HG03196 (cell line): ENCODE measurements around the gene GRK2.
"Not testable (repeated sequence)": the region's sequence is repeated elsewhere in the genome, so short reads cannot be mapped to it uniquely, and the experiment has no call there.

Source experiments
- ATAC-seq: cut with Tn5 transposase; IDR thresholded peaks from one replicate; pipeline ENCODE4 v1.9.1; 2021; ENCODE audit not compliant: unreplicated experiment

Gene GRK2

GRCh38 chr11:67310246-67311050 lies 44.2 kb downstream of the GRK2 start:
- no peak for ATAC-seq

GRCh38 chr11:67311051-67311555 lies 44.8 kb downstream of the GRK2 start:
- no peak for ATAC-seq

- ATAC-seq = no peak
Observed at GRCh38 chr11:67311556-67312082, 45.3 kb downstream of the GRK2 start.

- ATAC-seq = no peak
Observed at GRCh38 chr11:67312187-67313021, 46.1 kb downstream of the GRK2 start.

- no peak for ATAC-seq
Observed at GRCh38 chr11:67313125-67313890, 47.0 kb downstream of the GRK2 start.

- ATAC-seq = no peak
Observed at GRCh38 chr11:67314218-67314617, 47.9 kb downstream of the GRK2 start.

GRCh38 chr11:67315325-67315909 lies 49.1 kb downstream of the GRK2 start:
- ATAC-seq = no peak

GRCh38 chr11:67316882-67317204 lies 50.6 kb downstream of the GRK2 start:
- no peak for ATAC-seq

- ATAC-seq = peak; percentile 77
Observed at GRCh38 chr11:67317205-67317887, 51.1 kb downstream of the GRK2 start.

- peak; percentile 28 for ATAC-seq
Observed at GRCh38 chr11:67317888-67318555, 51.7 kb downstream of the GRK2 start.

- not testable (repeated sequence) for ATAC-seq
Observed at GRCh38 chr11:67318876-67319275, 52.6 kb downstream of the GRK2 start.

- no peak for ATAC-seq
Observed at GRCh38 chr11:67320011-67320410, 53.7 kb downstream of the GRK2 start.

- no peak for ATAC-seq
Observed at GRCh38 chr11:67320691-67321090, 54.4 kb downstream of the GRK2 start.

GRCh38 chr11:67321313-67321871 lies 55.1 kb downstream of the GRK2 start:
- no peak for ATAC-seq

GRCh38 chr11:67322049-67322448 lies 55.8 kb downstream of the GRK2 start:
- ATAC-seq = no peak

GRCh38 chr11:67323526-67323925 lies 57.3 kb downstream of the GRK2 start:
- no peak for ATAC-seq

- no peak for ATAC-seq
Observed at GRCh38 chr11:67332081-67332691, 65.9 kb downstream of the GRK2 start.
